HEK293 (cell line): Measurements from ENCODE around the gene HJURP.

Experiments used
- CTCF ChIA-PET: fragments of 350-600 bp; formaldehyde crosslinking; extraction: SDS; loops from one replicate; lab custom pipeline; 2021; ENCODE audit warnings: antibody characterized with exemption; lab: Yijun Ruan, JAX
- POLR2A ChIA-PET: fragments of 300-600 bp; formaldehyde crosslinking; extraction: SDS; loops from one replicate; lab custom pipeline; 2020; ENCODE audit warnings: antibody characterized with exemption, inconsistent platforms; lab: Yijun Ruan, JAX
- H3K27ac ChIP-seq: fragments of 200-500 bp; sonication (Bioruptor generic); 2 replicates; pipeline ENCODE4 v1.5.1; 2014; ENCODE audit warnings: low read depth, low read length, control low read depth, inconsistent platforms; ENCODE audit errors: extremely low read depth
- H3K36me3 ChIP-seq, 2 experiments: fragments of 200-500 bp in 1 of 2; sonication (Bioruptor generic) in 1 of 2; 1 replicate in 1 of 2; 2 replicates in 1 of 2; pipeline ENCODE4 v1.5.1; 2014 to 2017; ENCODE audit warnings: inconsistent platforms in 2 of 2, low read length in 2 of 2; ENCODE audit not compliant: control insufficient read depth in 2 of 2, insufficient read depth in 1 of 2
- H3K4me1 ChIP-seq: fragments of 200-500 bp; sonication (Bioruptor generic); 2 replicates; pipeline ENCODE4 v1.5.1; 2014; ENCODE audit warnings: mild to moderate bottlenecking, low read length, inconsistent platforms; ENCODE audit not compliant: control insufficient read depth, insufficient read depth
- H3K4me3 ChIP-seq: 2 replicates; pipeline ENCODE4 v1.5.1; 2011; ENCODE audit warnings: low read depth, mild to moderate bottlenecking, control low read depth, low read length, moderate library complexity
- H3K9me3 ChIP-seq: fragments of 200-500 bp; sonication (Bioruptor generic); 2 replicates; pipeline ENCODE4 v1.5.1; 2014; ENCODE audit warnings: low read depth, low read length, inconsistent platforms; ENCODE audit not compliant: control insufficient read depth, insufficient read depth
- GLI4 ChIP-seq: fragments of 450-650 bp; formaldehyde crosslinking; IDR thresholded peaks from 2 replicates; pipeline ENCODE4 v1.5.1; 2016; ENCODE audit warnings: missing biosample characterization, missing genetic modification characterization
- HOXD13 ChIP-seq: sonication (generic); formaldehyde crosslinking; IDR thresholded peaks from 2 replicates; pipeline ENCODE4 v1.8.0; 2022; ENCODE audit warnings: missing genetic modification reagents, borderline replicate concordance
- KLF10 ChIP-seq: fragments of 450-650 bp; IDR thresholded peaks from 2 replicates; pipeline ENCODE4 v1.5.1; 2018; ENCODE audit warnings: missing biosample characterization, mild to moderate bottlenecking, missing genetic modification characterization
- KLF16 ChIP-seq: fragments of 450-650 bp; formaldehyde crosslinking; IDR thresholded peaks from 2 replicates; pipeline ENCODE4 v1.5.1; 2017; ENCODE audit warnings: missing biosample characterization, missing genetic modification characterization
- KLF8 ChIP-seq: fragments of 450-650 bp; formaldehyde crosslinking; IDR thresholded peaks from 2 replicates; pipeline ENCODE4 v1.5.1; 2016; ENCODE audit warnings: missing biosample characterization, missing genetic modification characterization
- PRDM4 ChIP-seq: fragments of 450-650 bp; formaldehyde crosslinking; IDR thresholded peaks from 2 replicates; pipeline ENCODE4 v1.5.1; 2017; ENCODE audit warnings: missing biosample characterization, missing genetic modification characterization
- REPIN1 ChIP-seq: fragments of 450-650 bp; formaldehyde crosslinking; IDR thresholded peaks from 2 replicates; pipeline ENCODE4 v1.5.1; 2017; ENCODE audit warnings: missing biosample characterization, missing genetic modification characterization, low read depth
- WT1 ChIP-seq: fragments of 450-650 bp; formaldehyde crosslinking; IDR thresholded peaks from 2 replicates; pipeline ENCODE4 v1.5.1; 2016; ENCODE audit warnings: missing biosample characterization, missing genetic modification characterization
- ZBTB20 ChIP-seq: fragments of 450-650 bp; formaldehyde crosslinking; IDR thresholded peaks from 2 replicates; pipeline ENCODE4 v1.5.1; 2016; ENCODE audit warnings: missing biosample characterization, missing genetic modification characterization
- ZBTB48 ChIP-seq: fragments of 450-650 bp; formaldehyde crosslinking; IDR thresholded peaks from 2 replicates; pipeline ENCODE4 v1.5.1; 2016; ENCODE audit warnings: missing biosample characterization, missing genetic modification characterization
- ZFP3 ChIP-seq: fragments of 450-650 bp; formaldehyde crosslinking; IDR thresholded peaks from 2 replicates; pipeline ENCODE4 v1.5.1; 2016; ENCODE audit warnings: low read depth, missing biosample characterization, missing genetic modification characterization
- ZIC2 ChIP-seq: fragments of 450-650 bp; formaldehyde crosslinking; IDR thresholded peaks from 2 replicates; pipeline ENCODE4 v1.5.1; 2016; ENCODE audit warnings: missing biosample characterization, missing genetic modification characterization
- ZNF121 ChIP-seq: fragments of 450-650 bp; formaldehyde crosslinking; IDR thresholded peaks from 2 replicates; pipeline ENCODE4 v1.5.1; 2016; ENCODE audit warnings: missing biosample characterization, missing genetic modification characterization
- ZNF133 ChIP-seq: fragments of 450-650 bp; formaldehyde crosslinking; IDR thresholded peaks from 2 replicates; pipeline ENCODE4 v1.5.1; 2016; ENCODE audit warnings: missing biosample characterization, missing genetic modification characterization
- ZNF174 ChIP-seq: fragments of 450-650 bp; formaldehyde crosslinking; IDR thresholded peaks from 2 replicates; pipeline ENCODE4 v1.5.0; 2017; ENCODE audit warnings: missing biosample characterization, mild to moderate bottlenecking, missing genetic modification characterization
- ZNF248 ChIP-seq: fragments of 450-650 bp; formaldehyde crosslinking; IDR thresholded peaks from 2 replicates; pipeline ENCODE4 v1.5.1; 2017; ENCODE audit warnings: missing biosample characterization, missing genetic modification characterization
- ZNF324 ChIP-seq: fragments of 450-650 bp; formaldehyde crosslinking; IDR thresholded peaks from 2 replicates; pipeline ENCODE4 v1.5.1; 2016; ENCODE audit warnings: missing biosample characterization, missing genetic modification characterization
- ZNF398 ChIP-seq: fragments of 450-650 bp; formaldehyde crosslinking; IDR thresholded peaks from 2 replicates; pipeline ENCODE4 v1.5.1; 2017; ENCODE audit warnings: missing biosample characterization, missing genetic modification characterization
- ZNF571 ChIP-seq: fragments of 450-650 bp; formaldehyde crosslinking; IDR thresholded peaks from 2 replicates; pipeline ENCODE4 v1.5.0; 2017; ENCODE audit warnings: missing biosample characterization, missing genetic modification characterization
- ZNF704 ChIP-seq: fragments of 450-650 bp; formaldehyde crosslinking; IDR thresholded peaks from 2 replicates; pipeline ENCODE4 v1.5.1; 2016; ENCODE audit warnings: missing biosample characterization, missing genetic modification characterization
- ZNF777 ChIP-seq: fragments of 450-650 bp; formaldehyde crosslinking; IDR thresholded peaks from 2 replicates; pipeline ENCODE4 v1.5.1; 2017; ENCODE audit warnings: missing biosample characterization, missing genetic modification characterization, borderline replicate concordance
- ZSCAN30 ChIP-seq: fragments of 450-650 bp; IDR thresholded peaks from 2 replicates; pipeline ENCODE4 v1.5.1; 2018; ENCODE audit warnings: missing biosample characterization, mild to moderate bottlenecking, missing genetic modification characterization, moderate library complexity
- TF ChIP-seq, protein P1 (sequence below): fragments of 450-650 bp; formaldehyde crosslinking; IDR thresholded peaks from 2 replicates; pipeline ENCODE4 v1.5.1; 2016; ENCODE audit warnings: missing biosample characterization, missing genetic modification characterization

HJURP gene

GRCh38 chr2:233813236-233814055 lies 40.9 kb downstream of the HJURP start (continued):
- TF ChIP-seq, protein P1, sequence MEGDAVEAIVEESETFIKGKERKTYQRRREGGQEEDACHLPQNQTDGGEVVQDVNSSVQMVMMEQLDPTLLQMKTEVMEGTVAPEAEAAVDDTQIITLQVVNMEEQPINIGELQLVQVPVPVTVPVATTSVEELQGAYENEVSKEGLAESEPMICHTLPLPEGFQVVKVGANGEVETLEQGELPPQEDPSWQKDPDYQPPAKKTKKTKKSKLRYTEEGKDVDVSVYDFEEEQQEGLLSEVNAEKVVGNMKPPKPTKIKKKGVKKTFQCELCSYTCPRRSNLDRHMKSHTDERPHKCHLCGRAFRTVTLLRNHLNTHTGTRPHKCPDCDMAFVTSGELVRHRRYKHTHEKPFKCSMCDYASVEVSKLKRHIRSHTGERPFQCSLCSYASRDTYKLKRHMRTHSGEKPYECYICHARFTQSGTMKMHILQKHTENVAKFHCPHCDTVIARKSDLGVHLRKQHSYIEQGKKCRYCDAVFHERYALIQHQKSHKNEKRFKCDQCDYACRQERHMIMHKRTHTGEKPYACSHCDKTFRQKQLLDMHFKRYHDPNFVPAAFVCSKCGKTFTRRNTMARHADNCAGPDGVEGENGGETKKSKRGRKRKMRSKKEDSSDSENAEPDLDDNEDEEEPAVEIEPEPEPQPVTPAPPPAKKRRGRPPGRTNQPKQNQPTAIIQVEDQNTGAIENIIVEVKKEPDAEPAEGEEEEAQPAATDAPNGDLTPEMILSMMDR (tag by site-specific recombination): no peak

- ChIA-PET POLR2A (no interaction called here), CTCF (no interaction called here)
- Histone ChIP-seq H3K4me3 (no peak overlapping the region), H3K4me1 (peaks cover 2% of the 10 kb centered on the region; the same call in 1 of the 2 replicates), H3K36me3 (no peaks in the 10 kb centered on the region), H3K9me3 (no peaks in the 10 kb centered on the region), H3K27ac (no peak overlapping the region)
- no peak for TF ChIP-seq ZNF398 (tag by site-specific recombination)
- no peak for TF ChIP-seq ZSCAN30
- no peak for TF ChIP-seq KLF16 (tag by site-specific recombination)
- no peak for TF ChIP-seq ZFP3 (tag by site-specific recombination)
- no peak for TF ChIP-seq HOXD13 (CRISPR knock-in tag)
- TF ChIP-seq ZIC2 (tag by site-specific recombination): no peak
- no peak for TF ChIP-seq KLF8
- no peak for TF ChIP-seq WT1 (tag by site-specific recombination)
- TF ChIP-seq ZNF777: no peak
- no peak for TF ChIP-seq ZBTB48
- no peak for TF ChIP-seq ZBTB20 (tag by site-specific recombination)
- TF ChIP-seq KLF10 (tag by site-specific recombination): no peak
- TF ChIP-seq ZNF324 (tag by site-specific recombination): no peak
- no peak for TF ChIP-seq PRDM4 (tag by site-specific recombination)
- no peak for TF ChIP-seq ZNF121 (tag by site-specific recombination)
- TF ChIP-seq REPIN1: no peak
These were observed 42.6 kb downstream of the HJURP start for GRCh38 chr2:233811732-233812131.

GRCh38 chr2:233811087-233811486 lies 43.2 kb downstream of the HJURP start:
- Histone ChIP-seq H3K4me1 (no peaks in the 10 kb centered on the region), H3K36me3 (no peaks in the 10 kb centered on the region), H3K9me3 (no peaks in the 10 kb centered on the region), H3K27ac (no peak overlapping the region), H3K4me3 (no peak overlapping the region)
- ChIA-PET POLR2A (no interaction called here), CTCF (interaction anchor here (0.5 kb wide), 2 partner anchors 114 to 277 kb away, joined by 3 read pairs; no protein-coding TSS in a partner anchor)
- no peak for TF ChIP-seq ZNF248 (tag by site-specific recombination)
- TF ChIP-seq ZNF133 (tag by site-specific recombination): no peak
- TF ChIP-seq KLF8: no peak
- TF ChIP-seq GLI4 (tag by site-specific recombination): no peak
- TF ChIP-seq ZNF571 (tag by site-specific recombination): no peak
- TF ChIP-seq ZNF174: no peak
- no peak for TF ChIP-seq ZNF704 (tag by site-specific recombination)
